HK-2 (cell line): ENCODE results near the gene RAB34.
A peak's percentile ranks its signal among the peaks of the same experiment; 100 is the strongest.

Experiments
- DNase-seq: peaks from one replicate; pipeline ENCODE4 v3.0.0-alpha.2; 2018; ENCODE audit not compliant: unreplicated experiment

RAB34 gene

DNA sequence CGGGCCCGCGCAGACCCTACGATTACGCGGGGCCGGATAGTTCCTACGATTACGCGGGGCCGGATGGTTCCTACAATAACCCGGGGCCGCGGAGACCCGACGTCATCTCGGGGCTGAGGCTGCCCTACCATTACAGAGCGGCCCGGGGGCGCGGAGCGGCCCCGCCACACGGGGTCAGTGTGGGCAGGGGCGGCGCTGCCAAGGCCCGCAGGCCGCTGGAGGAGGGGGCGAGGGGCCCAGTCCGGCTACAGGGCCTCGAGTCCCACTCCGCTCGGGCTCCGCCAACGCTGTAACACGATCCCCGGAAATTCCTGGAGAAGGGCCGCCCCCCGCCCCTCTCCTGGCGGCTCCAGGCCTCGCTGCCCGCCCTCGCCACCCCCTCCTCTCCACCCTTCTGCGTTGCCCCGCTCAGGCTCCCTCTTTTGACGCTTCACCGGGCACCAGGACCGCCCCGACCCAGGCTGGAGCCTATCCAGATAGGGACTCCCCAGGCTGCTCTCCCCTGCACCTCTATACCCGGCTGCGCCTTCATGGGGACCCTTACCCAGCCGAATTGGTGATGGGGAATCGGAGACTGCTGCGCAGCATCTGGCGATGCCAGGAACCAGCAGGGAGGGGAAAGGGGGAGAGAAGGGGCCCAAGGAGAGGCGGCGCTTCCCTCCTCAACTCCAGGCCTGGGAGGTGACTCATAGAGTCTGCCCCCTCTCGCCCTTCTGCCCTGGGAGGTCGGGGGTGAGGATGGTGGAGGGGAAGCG lies at the start of gene RAB34:
RAB34 (minus strand) TSS at position 291 of the 755 bp plus-strand sequence. CDS start 602 bp downstream, outside the sequence.
- DNase-seq, result peak; percentile 94

GRCh38 chr17:28765038-28765437 lies 47.4 kb upstream of the RAB34 start:
- no peak for DNase-seq

DNA sequence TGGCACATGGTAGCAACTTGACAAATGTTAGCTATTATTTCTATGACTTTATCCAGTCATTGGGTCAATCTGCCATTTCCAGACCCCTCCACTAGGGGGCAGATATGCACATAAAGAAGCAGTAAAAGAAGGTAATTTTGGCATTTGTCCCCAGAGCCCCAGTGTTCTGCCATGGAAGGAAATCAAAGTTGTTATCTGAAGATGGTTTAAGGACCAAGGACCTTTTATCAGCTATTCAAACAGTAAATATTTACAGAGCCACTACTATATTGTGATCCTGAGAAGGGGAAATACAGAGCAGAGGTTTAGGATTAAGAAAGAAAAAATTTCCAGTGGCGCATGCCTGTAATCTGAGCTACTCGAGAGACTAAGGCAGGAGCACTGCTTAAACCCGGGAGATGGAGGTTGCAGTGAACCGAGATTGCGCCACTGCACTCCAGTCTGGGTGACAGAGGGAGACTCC lies 46.2 kb upstream of the RAB34 start:
- DNase-seq, result peak; percentile 66

DNA sequence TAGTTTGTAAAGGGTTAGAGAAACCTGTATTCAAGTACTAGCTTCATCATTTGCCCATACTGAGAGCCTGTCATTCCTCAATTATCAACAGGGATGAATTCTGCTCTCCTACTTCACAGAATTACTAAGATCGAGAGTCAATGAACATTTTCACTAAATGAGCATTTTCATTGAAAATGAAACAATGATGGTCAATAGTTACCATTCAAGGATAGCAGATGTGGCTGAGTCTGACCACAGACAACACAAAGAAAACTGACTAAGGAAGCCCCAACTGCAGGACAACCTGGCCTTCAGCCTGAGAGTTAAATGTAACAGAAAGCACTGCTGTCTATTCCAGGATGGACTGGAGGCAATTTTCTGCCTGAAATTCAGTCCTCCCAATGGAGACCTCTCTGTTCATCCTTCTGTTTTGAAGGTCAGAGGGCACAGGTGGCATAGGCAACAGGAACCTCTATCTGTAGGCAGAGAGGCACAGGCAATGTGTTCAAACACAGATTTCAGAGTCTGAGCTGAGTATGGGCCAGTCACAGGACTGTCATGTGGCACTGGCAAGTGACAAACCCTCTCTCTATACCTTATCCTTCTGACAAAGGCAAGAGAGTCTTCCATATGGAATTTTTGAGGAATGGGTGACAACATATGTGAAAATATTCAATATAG lies 45.6 kb upstream of the RAB34 start:
- no peak for DNase-seq

DNA sequence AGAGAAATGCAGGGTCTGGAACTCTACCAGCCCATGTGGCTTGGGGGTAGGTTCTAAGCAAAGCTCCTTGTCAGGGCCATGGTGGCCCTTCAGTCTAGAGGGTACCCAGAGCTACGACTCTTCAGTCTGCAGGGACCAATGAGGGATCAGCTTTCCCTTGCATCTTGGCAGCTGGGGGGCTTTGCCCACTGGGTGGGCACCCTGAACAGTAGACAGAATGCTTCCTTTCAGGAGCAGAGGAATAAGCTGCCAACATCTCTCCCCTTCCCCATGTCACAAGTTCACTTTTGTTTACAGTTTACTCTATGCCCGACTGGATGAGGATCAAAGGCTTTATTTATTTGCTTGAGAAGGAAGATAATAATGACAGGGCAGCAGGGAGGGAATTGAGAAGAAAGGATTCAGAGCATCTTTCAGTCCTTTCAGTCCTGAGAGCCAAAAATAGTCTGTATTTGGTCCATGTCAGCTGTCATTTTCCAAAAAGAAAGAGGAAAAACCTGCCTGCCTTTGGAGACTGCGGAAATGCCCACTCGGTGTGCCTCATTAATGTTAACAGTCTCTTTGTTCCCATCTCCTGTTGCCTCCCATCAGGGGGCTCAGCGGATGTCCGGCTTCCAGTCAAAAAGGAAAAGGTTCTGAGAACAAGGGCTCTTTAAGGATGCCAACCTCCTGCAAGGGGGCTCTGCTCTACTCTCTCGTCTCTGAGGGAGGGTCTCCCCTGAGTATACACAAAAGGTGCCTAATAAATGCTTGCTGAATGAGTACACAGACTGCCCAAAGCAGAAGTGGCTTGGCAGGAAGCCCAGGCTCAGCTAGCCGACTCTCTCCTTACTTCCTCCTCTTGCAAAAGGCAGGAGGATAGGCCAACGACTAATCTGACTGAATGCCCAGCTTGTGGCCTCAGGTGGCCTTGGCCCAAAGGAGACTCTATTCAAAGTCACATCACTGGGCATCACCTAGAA lies 43.2 kb upstream of the RAB34 start:
- DNase-seq, result no peak

DNA sequence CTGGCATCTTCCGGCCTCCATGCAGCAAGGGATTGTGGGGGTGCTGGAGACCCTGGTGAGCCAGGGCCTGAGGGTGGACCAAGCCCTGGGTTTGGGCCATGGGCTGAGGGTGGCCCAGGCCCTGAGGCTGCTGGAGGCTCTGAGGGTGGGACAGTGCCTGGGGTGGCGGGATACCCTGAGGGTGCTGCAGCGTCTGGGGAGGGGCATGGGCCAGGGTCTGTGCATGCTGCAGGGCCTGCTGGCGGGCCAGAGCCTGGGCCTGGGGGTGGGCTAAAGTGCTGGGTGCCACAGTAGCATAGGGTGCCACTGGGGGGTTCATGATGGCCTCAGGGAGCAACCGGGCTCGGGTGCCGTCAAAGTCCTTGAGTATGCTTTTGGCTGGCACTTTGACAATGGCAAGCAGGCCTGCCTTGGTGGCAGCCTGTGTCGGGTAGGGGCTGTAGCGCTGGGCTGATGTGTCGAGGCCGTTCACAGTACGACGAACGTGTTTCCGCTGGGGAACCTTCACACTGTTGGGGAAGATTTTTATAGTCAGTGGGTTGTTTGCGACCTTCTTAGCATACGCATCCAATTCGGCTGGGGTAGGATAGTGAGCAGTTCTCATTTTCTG lies 41.7 kb upstream of the RAB34 start:
- no peak for DNase-seq

- DNase-seq, result no peak
Observed at GRCh38 chr17:28758411-28759121, 40.9 kb upstream of the RAB34 start.

DNA sequence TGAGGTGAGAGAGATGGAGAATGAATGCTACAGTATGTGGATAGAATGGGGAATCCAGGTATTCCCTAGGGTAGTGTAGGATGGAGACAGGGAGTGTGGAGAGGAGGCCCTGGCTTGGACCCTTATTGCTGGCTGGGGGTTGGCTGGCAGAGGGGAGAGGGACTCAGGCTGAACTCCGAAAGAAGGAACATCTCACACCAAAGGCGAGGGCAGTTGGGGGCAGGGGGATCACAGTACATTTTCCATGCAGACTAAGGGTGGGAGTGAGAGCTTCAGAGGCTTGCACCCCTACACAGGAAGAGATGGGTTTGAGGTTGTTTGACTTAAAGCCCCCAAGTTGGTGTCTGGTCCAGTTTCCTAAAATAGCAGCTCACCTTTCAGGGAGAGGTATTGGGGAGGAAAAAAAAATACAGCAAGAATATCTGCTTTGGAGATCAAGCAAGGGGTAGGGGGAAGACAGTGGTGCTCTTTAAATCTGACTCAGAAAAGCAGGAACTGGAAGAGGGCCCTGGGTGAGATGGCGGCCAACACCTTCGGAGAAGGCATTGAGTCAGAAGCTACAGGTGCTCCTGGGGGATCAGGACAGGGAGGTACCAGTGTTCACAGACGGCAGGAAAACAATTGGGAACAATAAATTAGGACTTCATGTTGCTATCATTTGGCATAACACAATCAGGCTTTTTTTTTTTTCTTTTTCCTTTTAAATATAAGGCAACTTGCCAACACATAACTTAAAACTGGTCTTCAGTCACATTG lies 38.6 kb upstream of the RAB34 start:
- DNase-seq, result no peak

- peak; percentile 45 for DNase-seq
Observed at GRCh38 chr17:28755486-28755885, 37.8 kb upstream of the RAB34 start.

GRCh38 chr17:28751600-28752366 lies 34.1 kb upstream of the RAB34 start:
- DNase-seq, result no peak

GRCh38 chr17:28750178-28751047 lies 32.7 kb upstream of the RAB34 start:
- DNase-seq, result peak; percentile 94

DNA sequence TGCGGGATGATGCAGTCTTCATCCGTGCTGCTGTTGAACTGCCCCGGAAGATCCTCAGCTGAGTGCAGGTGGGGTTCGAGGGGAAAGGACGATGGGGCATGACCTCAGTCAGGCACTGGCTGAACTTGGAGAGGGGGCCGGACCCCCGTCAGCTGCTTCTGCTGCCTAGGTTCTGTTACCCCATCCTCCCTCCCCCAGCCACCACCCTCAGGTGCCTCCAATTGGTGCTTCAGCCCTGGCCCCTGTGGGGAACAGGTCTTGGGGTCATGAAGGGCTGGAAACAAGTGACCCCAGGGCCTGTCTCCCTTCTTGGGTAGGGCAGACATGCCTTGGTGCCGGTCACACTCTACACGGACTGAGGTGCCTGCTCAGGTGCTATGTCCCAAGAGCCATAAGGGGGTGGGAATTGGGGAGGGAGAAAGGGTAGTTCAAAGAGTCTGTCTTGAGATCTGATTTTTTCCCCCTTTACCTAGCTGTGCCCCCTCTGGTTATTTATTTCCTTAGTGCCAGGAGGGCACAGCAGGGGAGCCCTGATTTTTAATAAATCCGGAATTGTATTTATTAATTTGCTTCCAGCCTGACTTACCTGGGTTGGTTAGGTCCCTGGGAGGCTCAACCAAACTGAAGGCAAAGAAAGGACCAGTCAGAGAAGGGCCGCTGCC lies 32.0 kb upstream of the RAB34 start:
- DNase-seq, result no peak

DNA sequence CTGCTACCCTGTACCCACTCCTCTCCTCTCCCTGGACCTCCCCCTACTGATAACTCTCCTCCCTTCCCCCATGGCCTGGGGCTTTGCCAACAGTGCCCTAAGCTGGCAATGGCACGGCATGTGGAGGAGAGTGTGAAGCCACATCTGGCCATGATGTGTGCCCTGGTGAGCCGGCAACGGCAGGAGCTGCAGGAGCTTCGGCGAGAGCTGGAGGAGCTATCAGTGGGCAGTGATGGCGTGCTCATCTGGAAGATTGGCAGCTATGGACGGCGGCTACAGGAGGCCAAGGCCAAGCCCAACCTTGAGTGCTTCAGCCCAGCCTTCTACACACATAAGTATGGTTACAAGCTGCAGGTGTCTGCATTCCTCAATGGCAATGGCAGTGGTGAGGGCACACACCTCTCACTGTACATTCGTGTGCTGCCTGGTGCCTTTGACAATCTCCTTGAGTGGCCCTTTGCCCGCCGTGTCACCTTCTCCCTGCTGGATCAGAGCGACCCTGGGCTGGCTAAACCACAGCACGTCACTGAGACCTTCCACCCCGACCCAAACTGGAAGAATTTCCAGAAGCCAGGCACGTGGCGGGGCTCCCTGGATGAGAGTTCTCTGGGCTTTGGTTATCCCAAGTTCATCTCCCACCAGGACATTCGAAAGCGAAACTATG lies 31.3 kb upstream of the RAB34 start:
- no peak for DNase-seq

GRCh38 chr17:28747801-28748750 lies 30.4 kb upstream of the RAB34 start:
- no peak for DNase-seq

- no peak for DNase-seq
Observed at GRCh38 chr17:28747051-28747691, 29.5 kb upstream of the RAB34 start.

DNA sequence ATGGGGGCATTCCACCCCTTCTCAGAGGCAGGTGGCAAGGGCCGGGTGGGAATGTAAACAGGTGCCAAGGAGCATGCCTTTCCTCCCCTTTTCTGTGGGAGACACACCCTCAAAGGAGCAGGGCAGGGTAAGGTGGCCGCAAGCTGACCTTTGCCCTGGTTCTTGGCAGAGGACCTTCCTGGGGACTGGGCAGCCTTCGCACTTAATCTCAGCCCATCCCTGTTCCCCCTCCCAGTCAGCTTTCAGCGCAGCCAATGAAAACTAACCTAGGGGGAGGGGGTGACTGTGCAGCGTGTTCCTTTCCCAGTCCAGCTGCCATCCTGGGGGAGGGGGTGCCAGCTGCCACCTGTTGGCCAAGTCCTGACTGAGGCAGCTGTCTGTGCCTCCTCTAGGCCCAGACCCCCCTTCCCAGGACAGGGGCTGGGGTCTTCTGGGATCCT lies 29.0 kb upstream of the RAB34 start:
- DNase-seq, result no peak
